Epithelial cell of esophagus (primary cell): ENCODE results near the gene LAT.
A peak's percentile ranks its signal among the peaks of the same experiment; 100 is the strongest.

Source experiments
- DNase-seq: peaks from one replicate; pipeline ENCODE4 v3.0.0; 2010; ENCODE audit warnings: low read depth
- H3K4me3 ChIP-seq: 2 replicates; pipeline ENCODE4 v1.5.1; 2011; ENCODE audit warnings: mild to moderate bottlenecking, low read length, control low read depth
- CTCF ChIP-seq: IDR thresholded peaks from 2 replicates; pipeline ENCODE4 v1.5.1; 2011; ENCODE audit warnings: low read depth, mild to moderate bottlenecking, low read length, control low read depth, inconsistent platforms; ENCODE audit not compliant: insufficient read depth; ENCODE audit errors: missing control alignments

The LAT gene

GRCh38 chr16:29024278-29024677, 39.4 kb downstream of the LAT start:
- no peak for DNase-seq
- TF ChIP-seq CTCF: no peak
- no peak overlapping the region for H3K4me3 ChIP-seq

- TF ChIP-seq CTCF: no peak
- no peak overlapping the region for H3K4me3 ChIP-seq
- DNase-seq: no peak
These were observed 40.4 kb downstream of the LAT start for GRCh38 chr16:29025218-29025617.

GRCh38 chr16:29025735-29026134, 40.9 kb downstream of the LAT start:
- H3K4me3 ChIP-seq: no peak overlapping the region
- no peak for DNase-seq
- no peak for TF ChIP-seq CTCF

DNA sequence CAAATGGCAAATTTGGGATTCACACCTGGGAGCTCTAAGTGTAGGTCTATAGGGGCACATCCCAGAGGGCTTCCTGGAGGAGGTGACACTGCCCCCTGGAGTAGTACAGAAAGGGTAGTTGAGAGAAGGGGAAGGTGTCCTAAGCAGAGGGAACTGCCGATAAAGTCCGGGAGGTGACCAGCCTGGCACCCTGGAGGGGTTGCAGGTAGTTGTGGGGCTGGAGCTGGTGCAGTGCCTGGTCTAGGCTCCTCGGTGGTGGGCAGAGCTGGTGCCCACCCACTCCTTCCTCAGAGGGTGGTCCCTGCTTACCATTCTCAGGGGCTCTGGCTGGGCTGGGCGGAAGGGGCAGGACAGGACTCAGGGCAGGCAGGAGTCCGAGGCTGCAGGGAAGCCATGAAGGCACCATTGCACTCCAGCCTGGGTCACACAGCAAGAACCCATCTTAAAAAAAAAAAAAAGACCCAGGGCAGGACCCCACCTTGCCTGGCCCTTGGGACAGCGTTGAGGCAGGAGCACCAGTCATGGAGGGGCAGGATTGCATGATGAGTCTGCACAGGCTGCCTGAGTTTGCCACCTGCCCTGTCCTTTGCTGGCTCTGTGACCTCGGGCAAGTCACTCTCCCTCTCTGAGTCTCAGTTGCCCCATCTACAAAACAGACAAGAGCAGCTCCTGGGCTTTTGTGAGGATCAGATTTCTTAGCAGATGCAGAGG, 43.8 kb downstream of the LAT start:
- no peak for DNase-seq
- no peak for TF ChIP-seq CTCF
- H3K4me3 ChIP-seq: no peak overlapping the region

DNA sequence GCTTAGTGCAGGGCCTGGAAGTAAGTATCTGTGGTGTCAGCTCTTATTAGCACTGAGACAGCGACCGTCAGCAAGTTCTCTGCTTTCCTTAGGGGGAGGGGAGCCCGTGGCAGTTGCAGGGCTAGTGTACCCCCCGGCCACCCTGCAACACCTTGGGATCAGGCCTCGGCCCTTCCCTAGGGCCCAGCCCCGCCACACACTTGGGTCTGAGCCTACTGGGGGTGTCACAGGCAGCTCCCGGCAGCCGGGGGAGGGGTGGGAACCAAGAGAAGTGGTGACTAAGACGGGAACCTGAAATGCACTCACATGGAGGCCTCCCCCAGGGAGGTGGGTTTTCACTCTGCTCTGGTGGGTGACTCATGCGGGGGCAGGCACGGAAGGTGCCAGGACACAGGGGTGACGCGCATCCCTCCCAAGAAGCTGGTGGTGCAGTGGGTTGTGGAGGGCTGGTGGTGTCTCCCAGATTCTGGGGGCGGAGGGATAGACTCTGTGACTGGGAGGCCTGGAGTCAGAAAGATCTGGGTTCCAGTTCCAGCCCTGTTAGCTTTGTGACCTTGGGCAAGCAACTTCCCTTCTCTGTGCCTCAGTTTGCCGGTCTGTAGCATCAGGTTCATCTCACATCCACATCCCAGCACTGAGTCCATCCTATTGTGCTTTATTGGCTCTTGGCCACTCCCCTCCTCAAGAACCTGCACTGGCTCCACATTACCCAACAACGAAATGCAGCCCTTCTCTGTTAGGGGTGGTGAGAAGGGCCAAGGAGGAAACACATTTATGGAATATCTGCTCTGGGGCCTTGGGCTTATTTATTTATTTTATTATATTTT, 44.5 kb downstream of the LAT start:
- TF ChIP-seq CTCF: no peak
- DNase-seq: peak; percentile 92
- H3K4me3 ChIP-seq: no peak overlapping the region

DNA sequence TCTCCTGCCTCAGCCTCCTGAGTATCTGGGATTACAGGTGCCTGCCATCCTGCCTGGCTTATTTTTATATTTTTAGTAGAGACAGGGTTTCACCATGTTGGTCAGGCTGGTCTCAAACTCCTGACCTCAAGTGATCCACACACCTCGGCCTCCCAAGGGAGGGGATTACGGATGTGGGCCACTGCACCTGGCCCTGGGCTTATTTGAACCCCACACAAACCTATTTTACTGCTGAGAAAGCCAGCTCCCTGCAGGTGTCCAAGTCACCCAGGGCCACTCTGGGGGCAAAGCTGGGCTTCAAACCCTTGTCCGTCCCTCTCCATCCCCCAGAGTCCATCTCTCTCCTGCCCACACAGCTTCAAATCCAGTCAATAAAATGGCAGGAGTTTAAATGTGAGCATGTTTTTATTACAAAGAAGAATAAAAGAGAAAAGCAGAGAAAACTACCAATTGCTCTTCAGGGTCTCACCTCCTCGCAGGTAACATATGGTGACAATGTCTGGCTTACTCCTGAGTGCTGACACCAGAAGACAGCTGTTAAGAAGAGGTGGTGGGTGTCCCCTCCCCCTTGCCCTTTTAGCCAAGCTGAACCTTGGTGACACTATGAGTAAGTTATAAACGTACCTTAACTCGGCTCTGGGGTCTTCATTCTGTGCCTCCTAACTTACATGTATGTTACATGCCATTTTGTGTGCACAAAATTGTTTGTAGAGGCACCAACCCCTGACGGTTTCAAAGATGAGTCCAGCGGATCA, 45.4 kb downstream of the LAT start:
- no peak for TF ChIP-seq CTCF
- no peak for DNase-seq
- H3K4me3 ChIP-seq: no peak overlapping the region
